HEK293 (cell line): ENCODE results near the gene RARRES2.

ENCODE experiments used
- CTCF ChIA-PET: fragments of 350-600 bp; formaldehyde crosslinking; extraction: SDS; loops from one replicate; lab custom pipeline; 2021; ENCODE audit warnings: antibody characterized with exemption; lab: Yijun Ruan, JAX
- POLR2A ChIA-PET: fragments of 300-600 bp; formaldehyde crosslinking; extraction: SDS; loops from one replicate; lab custom pipeline; 2020; ENCODE audit warnings: antibody characterized with exemption, inconsistent platforms; lab: Yijun Ruan, JAX
- H3K27ac ChIP-seq: fragments of 200-500 bp; sonication (Bioruptor generic); 2 replicates; pipeline ENCODE4 v1.5.1; 2014; ENCODE audit warnings: low read depth, low read length, control low read depth, inconsistent platforms; ENCODE audit errors: extremely low read depth
- H3K36me3 ChIP-seq, 2 experiments: fragments of 200-500 bp in 1 of 2; sonication (Bioruptor generic) in 1 of 2; 1 replicate in 1 of 2; 2 replicates in 1 of 2; pipeline ENCODE4 v1.5.1; 2014 to 2017; ENCODE audit warnings: inconsistent platforms in 2 of 2, low read length in 2 of 2; ENCODE audit not compliant: control insufficient read depth in 2 of 2, insufficient read depth in 1 of 2
- H3K4me1 ChIP-seq: fragments of 200-500 bp; sonication (Bioruptor generic); 2 replicates; pipeline ENCODE4 v1.5.1; 2014; ENCODE audit warnings: mild to moderate bottlenecking, low read length, inconsistent platforms; ENCODE audit not compliant: control insufficient read depth, insufficient read depth
- H3K4me3 ChIP-seq: 2 replicates; pipeline ENCODE4 v1.5.1; 2011; ENCODE audit warnings: low read depth, mild to moderate bottlenecking, control low read depth, low read length, moderate library complexity
- H3K9me3 ChIP-seq: fragments of 200-500 bp; sonication (Bioruptor generic); 2 replicates; pipeline ENCODE4 v1.5.1; 2014; ENCODE audit warnings: low read depth, low read length, inconsistent platforms; ENCODE audit not compliant: control insufficient read depth, insufficient read depth
- FEZF1 ChIP-seq: fragments of 450-650 bp; formaldehyde crosslinking; IDR thresholded peaks from 2 replicates; pipeline ENCODE4 v1.5.1; 2016; ENCODE audit warnings: missing biosample characterization, missing genetic modification characterization
- GFI1B ChIP-seq: fragments of 450-650 bp; formaldehyde crosslinking; IDR thresholded peaks from 2 replicates; pipeline ENCODE4 v1.5.1; 2016; ENCODE audit warnings: missing biosample characterization, missing genetic modification characterization
- GLI2 ChIP-seq: fragments of 450-650 bp; formaldehyde crosslinking; IDR thresholded peaks from 2 replicates; pipeline ENCODE4; 2017; ENCODE audit warnings: missing biosample characterization, missing genetic modification characterization, low read depth, borderline replicate concordance
- GLIS1 ChIP-seq: fragments of 450-650 bp; formaldehyde crosslinking; IDR thresholded peaks from 2 replicates; pipeline ENCODE4 v1.5.1; 2016; ENCODE audit warnings: missing biosample characterization, missing genetic modification characterization
- IKZF3 ChIP-seq: fragments of 450-650 bp; IDR thresholded peaks from 2 replicates; pipeline ENCODE4 v1.5.0; 2018; ENCODE audit warnings: missing biosample characterization, mild to moderate bottlenecking, missing genetic modification characterization, moderate library complexity
- SETDB1 ChIP-seq: IDR thresholded peaks from one replicate; pipeline ENCODE4 v1.6.1; 2017; ENCODE audit warnings: mild to moderate bottlenecking, low read length, moderate library complexity, mixed read lengths; ENCODE audit not compliant: insufficient read length
- SP2 ChIP-seq: fragments of 450-650 bp; formaldehyde crosslinking; IDR thresholded peaks from 2 replicates; pipeline ENCODE4 v1.5.1; 2016; ENCODE audit warnings: missing biosample characterization, missing genetic modification characterization
- WT1 ChIP-seq: fragments of 450-650 bp; formaldehyde crosslinking; IDR thresholded peaks from 2 replicates; pipeline ENCODE4 v1.5.1; 2016; ENCODE audit warnings: missing biosample characterization, missing genetic modification characterization
- ZBTB17 ChIP-seq: fragments of 450-650 bp; formaldehyde crosslinking; IDR thresholded peaks from 2 replicates; pipeline ENCODE4 v1.5.1; 2016; ENCODE audit warnings: missing biosample characterization, missing genetic modification characterization
- ZBTB21 ChIP-seq: fragments of 450-650 bp; formaldehyde crosslinking; IDR thresholded peaks from 2 replicates; pipeline ENCODE4 v1.5.1; 2017; ENCODE audit warnings: missing biosample characterization, missing genetic modification characterization
- ZBTB48 ChIP-seq: fragments of 450-650 bp; formaldehyde crosslinking; IDR thresholded peaks from 2 replicates; pipeline ENCODE4 v1.5.1; 2016; ENCODE audit warnings: missing biosample characterization, missing genetic modification characterization
- ZNF10 ChIP-seq: fragments of 450-650 bp; formaldehyde crosslinking; IDR thresholded peaks from 2 replicates; pipeline ENCODE4 v1.5.1; 2017; ENCODE audit warnings: missing biosample characterization, missing genetic modification characterization
- ZNF121 ChIP-seq: fragments of 450-650 bp; formaldehyde crosslinking; IDR thresholded peaks from 2 replicates; pipeline ENCODE4 v1.5.1; 2016; ENCODE audit warnings: missing biosample characterization, missing genetic modification characterization
- ZNF132 ChIP-seq: fragments of 450-650 bp; formaldehyde crosslinking; IDR thresholded peaks from 2 replicates; pipeline ENCODE4 v1.5.1; 2017; ENCODE audit warnings: missing biosample characterization, missing genetic modification characterization, borderline replicate concordance
- ZNF174 ChIP-seq: fragments of 450-650 bp; formaldehyde crosslinking; IDR thresholded peaks from 2 replicates; pipeline ENCODE4 v1.5.0; 2017; ENCODE audit warnings: missing biosample characterization, mild to moderate bottlenecking, missing genetic modification characterization
- ZNF2 ChIP-seq: fragments of 450-650 bp; formaldehyde crosslinking; IDR thresholded peaks from 2 replicates; pipeline ENCODE4 v1.5.1; 2016; ENCODE audit warnings: missing biosample characterization, missing genetic modification characterization
- ZNF302 ChIP-seq: fragments of 450-650 bp; formaldehyde crosslinking; IDR thresholded peaks from 2 replicates; pipeline ENCODE4 v1.5.1; 2016; ENCODE audit warnings: missing biosample characterization, missing genetic modification characterization, low read depth
- ZNF354C ChIP-seq: fragments of 450-650 bp; formaldehyde crosslinking; IDR thresholded peaks from 2 replicates; pipeline ENCODE4 v1.5.1; 2016; ENCODE audit warnings: missing biosample characterization, missing genetic modification characterization, low read depth, borderline replicate concordance
- ZNF416 ChIP-seq: fragments of 450-650 bp; formaldehyde crosslinking; IDR thresholded peaks from 2 replicates; pipeline ENCODE4 v1.5.1; 2016; ENCODE audit warnings: missing biosample characterization, missing genetic modification characterization
- ZNF501 ChIP-seq: fragments of 450-650 bp; formaldehyde crosslinking; IDR thresholded peaks from 2 replicates; pipeline ENCODE4 v1.5.1; 2016; ENCODE audit warnings: missing biosample characterization, missing genetic modification characterization
- ZNF521 ChIP-seq: fragments of 450-650 bp; formaldehyde crosslinking; IDR thresholded peaks from 2 replicates; pipeline ENCODE4 v1.5.1; 2017; ENCODE audit warnings: missing biosample characterization, mild to moderate bottlenecking, missing genetic modification characterization
- ZNF585B ChIP-seq: fragments of 450-650 bp; formaldehyde crosslinking; IDR thresholded peaks from 2 replicates; pipeline ENCODE4 v1.5.1; 2016; ENCODE audit warnings: missing biosample characterization, missing genetic modification characterization
- ZNF629 ChIP-seq: fragments of 450-650 bp; formaldehyde crosslinking; IDR thresholded peaks from 2 replicates; pipeline ENCODE4 v1.5.1; 2017; ENCODE audit warnings: missing biosample characterization, missing genetic modification characterization
- ZNF707 ChIP-seq: fragments of 450-650 bp; formaldehyde crosslinking; IDR thresholded peaks from 2 replicates; pipeline ENCODE4 v1.5.1; 2016; ENCODE audit warnings: missing biosample characterization, missing genetic modification characterization
- ZSCAN30 ChIP-seq: fragments of 450-650 bp; IDR thresholded peaks from 2 replicates; pipeline ENCODE4 v1.5.1; 2018; ENCODE audit warnings: missing biosample characterization, mild to moderate bottlenecking, missing genetic modification characterization, moderate library complexity
- TF ChIP-seq, protein P1 (sequence below): fragments of 450-650 bp; formaldehyde crosslinking; IDR thresholded peaks from 2 replicates; pipeline ENCODE4 v1.5.1; 2017; ENCODE audit warnings: missing biosample characterization, missing genetic modification characterization
- TF ChIP-seq, protein P2 (sequence below): fragments of 450-650 bp; IDR thresholded peaks from 2 replicates; pipeline ENCODE4 v1.5.1; 2018; ENCODE audit warnings: missing biosample characterization, mild to moderate bottlenecking, missing genetic modification characterization
- TF ChIP-seq, protein P3 (sequence below): fragments of 450-650 bp; formaldehyde crosslinking; IDR thresholded peaks from 2 replicates; pipeline ENCODE4 v1.5.1; 2016; ENCODE audit warnings: missing biosample characterization, missing genetic modification characterization
- TF ChIP-seq, protein P4 (sequence below): fragments of 450-650 bp; formaldehyde crosslinking; IDR thresholded peaks from 2 replicates; pipeline ENCODE4 v1.5.1; 2016; ENCODE audit warnings: missing biosample characterization, missing genetic modification characterization
- TF ChIP-seq, protein P5 (sequence below): fragments of 450-650 bp; formaldehyde crosslinking; IDR thresholded peaks from 2 replicates; pipeline ENCODE4 v1.5.1; 2016; ENCODE audit warnings: missing biosample characterization, missing genetic modification characterization

Gene RARRES2

DNA sequence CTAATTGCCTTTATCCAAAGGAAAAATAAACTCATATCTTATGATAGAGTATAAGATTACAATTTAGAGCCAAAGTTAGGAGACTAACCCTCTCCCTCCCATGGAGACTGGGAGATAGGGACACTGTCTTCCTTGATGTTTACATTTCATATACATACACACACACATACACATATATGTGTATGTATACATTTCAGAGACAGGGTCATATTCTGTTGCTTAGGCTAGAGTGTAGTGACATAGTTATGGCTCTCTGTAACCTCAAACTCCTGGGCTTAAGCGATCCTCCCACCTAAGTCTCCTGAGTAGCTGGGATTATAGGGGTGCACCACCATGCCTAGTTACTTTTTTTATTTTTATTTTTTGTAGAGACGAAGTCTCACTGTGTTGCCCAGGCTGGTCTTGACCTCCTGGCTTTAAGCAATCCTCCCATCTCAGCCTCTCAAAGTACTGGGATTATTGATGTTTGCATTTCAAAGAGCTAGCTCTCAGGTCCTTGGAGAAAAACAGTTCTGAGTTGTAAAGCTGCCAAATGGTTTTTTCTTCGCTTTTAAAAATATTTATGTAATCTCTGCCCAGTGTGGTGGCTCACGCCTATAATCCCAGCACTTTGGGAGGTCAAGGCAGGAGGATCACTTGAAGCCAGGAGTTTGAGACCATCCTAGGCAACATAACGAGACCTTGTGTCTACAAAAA, 19.1 kb upstream of the RARRES2 start (continued):
- TF ChIP-seq GLI2: 0 out of 2 replicates have a peak, but pooled peaks have one; percentile 77
- TF ChIP-seq ZNF2 (tag by site-specific recombination): peak; percentile 11; the same call in 1 of the 2 replicates
- peak; percentile 50; the same call in 1 of the 2 replicates for TF ChIP-seq ZNF629 (tag by site-specific recombination)
- 0 out of 2 replicates have a peak, but pooled peaks have one; percentile 9 for TF ChIP-seq ZBTB17 (tag by site-specific recombination)
- TF ChIP-seq GLIS1: peak; percentile 56
- TF ChIP-seq WT1 (tag by site-specific recombination): peak; percentile 86
- TF ChIP-seq, protein P1, sequence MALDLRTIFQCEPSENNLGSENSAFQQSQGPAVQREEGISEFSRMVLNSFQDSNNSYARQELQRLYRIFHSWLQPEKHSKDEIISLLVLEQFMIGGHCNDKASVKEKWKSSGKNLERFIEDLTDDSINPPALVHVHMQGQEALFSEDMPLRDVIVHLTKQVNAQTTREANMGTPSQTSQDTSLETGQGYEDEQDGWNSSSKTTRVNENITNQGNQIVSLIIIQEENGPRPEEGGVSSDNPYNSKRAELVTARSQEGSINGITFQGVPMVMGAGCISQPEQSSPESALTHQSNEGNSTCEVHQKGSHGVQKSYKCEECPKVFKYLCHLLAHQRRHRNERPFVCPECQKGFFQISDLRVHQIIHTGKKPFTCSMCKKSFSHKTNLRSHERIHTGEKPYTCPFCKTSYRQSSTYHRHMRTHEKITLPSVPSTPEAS (tag by site-specific recombination): 0 out of 2 replicates have a peak, but pooled peaks have one; percentile 3
- no peak for TF ChIP-seq ZNF302
- peak; percentile 77 for TF ChIP-seq ZNF121 (tag by site-specific recombination)
- 0 out of 2 replicates have a peak, but pooled peaks have one; percentile 19 for TF ChIP-seq ZSCAN30 (tag by site-specific recombination)
- TF ChIP-seq ZNF354C: no peak
- TF ChIP-seq, protein P2, sequence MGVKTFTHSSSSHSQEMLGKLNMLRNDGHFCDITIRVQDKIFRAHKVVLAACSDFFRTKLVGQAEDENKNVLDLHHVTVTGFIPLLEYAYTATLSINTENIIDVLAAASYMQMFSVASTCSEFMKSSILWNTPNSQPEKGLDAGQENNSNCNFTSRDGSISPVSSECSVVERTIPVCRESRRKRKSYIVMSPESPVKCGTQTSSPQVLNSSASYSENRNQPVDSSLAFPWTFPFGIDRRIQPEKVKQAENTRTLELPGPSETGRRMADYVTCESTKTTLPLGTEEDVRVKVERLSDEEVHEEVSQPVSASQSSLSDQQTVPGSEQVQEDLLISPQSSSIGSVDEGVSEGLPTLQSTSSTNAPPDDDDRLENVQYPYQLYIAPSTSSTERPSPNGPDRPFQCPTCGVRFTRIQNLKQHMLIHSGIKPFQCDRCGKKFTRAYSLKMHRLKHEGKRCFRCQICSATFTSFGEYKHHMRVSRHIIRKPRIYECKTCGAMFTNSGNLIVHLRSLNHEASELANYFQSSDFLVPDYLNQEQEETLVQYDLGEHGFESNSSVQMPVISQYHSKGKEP (tag by site-specific recombination): 0 out of 2 replicates have a peak, but pooled peaks have one; percentile 7
- TF ChIP-seq IKZF3 (tag by site-specific recombination): peak; percentile 29; the same call in 1 of the 2 replicates

DNA sequence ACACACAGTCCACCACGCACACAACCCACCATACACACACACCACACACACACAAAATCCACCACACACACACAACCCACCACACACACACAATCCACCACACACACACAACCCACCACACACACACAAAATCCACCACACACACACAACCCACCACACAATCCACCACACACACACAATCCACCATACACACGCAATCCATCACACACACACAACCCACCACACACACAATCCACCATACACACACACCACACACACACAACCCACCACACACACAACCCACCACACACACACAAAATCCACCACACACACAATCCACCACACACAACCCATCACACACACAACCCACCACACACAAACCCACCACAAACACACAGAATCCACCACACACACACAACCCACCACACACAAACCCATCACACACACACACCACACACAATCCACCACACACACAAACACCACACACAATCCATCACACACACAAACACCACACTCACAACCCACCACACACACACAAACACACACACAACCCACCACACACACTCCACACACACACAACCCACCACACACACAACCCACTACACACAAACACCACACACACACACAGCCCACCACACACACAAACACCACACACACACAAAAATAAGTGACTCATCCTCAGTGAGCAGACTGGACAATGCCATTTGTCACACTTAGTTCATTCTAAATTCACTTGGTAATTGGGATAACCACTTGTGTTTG, 18.4 kb upstream of the RARRES2 start:
- no peaks in the 10 kb centered on the region for H3K36me3 ChIP-seq
- H3K4me1 ChIP-seq: no peaks in the 10 kb centered on the region
- no peak overlapping the region for H3K27ac ChIP-seq
- POLR2A ChIA-PET: no interaction called here
- no peaks in the 10 kb centered on the region for H3K9me3 ChIP-seq
- H3K4me3 ChIP-seq: no peak overlapping the region
- CTCF ChIA-PET: no interaction called here
- TF ChIP-seq, protein P3, sequence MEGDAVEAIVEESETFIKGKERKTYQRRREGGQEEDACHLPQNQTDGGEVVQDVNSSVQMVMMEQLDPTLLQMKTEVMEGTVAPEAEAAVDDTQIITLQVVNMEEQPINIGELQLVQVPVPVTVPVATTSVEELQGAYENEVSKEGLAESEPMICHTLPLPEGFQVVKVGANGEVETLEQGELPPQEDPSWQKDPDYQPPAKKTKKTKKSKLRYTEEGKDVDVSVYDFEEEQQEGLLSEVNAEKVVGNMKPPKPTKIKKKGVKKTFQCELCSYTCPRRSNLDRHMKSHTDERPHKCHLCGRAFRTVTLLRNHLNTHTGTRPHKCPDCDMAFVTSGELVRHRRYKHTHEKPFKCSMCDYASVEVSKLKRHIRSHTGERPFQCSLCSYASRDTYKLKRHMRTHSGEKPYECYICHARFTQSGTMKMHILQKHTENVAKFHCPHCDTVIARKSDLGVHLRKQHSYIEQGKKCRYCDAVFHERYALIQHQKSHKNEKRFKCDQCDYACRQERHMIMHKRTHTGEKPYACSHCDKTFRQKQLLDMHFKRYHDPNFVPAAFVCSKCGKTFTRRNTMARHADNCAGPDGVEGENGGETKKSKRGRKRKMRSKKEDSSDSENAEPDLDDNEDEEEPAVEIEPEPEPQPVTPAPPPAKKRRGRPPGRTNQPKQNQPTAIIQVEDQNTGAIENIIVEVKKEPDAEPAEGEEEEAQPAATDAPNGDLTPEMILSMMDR (tag by site-specific recombination): no peak
- peak; percentile 80 for TF ChIP-seq FEZF1 (tag by site-specific recombination)
- TF ChIP-seq GLI2: no peak; the same call in 1 of the 2 replicates
- no peak for TF ChIP-seq GFI1B (tag by site-specific recombination)
- TF ChIP-seq SETDB1: no peak
- TF ChIP-seq, protein P4, sequence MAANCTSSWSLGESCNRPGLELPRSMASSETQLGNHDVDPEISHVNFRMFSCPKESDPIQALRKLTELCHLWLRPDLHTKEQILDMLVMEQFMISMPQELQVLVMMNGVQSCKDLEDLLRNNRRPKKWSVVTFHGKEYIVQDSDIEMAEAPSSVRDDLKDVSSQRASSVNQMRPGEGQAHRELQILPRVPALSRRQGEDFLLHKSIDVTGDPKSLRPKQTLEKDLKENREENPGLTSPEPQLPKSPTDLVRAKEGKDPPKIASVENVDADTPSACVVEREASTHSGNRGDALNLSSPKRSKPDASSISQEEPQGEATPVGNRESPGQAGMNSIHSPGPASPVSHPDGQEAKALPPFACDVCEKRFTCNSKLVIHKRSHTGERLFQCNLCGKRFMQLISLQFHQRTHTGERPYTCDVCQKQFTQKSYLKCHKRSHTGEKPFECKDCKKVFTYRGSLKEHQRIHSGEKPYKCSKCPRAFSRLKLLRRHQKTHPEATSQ: peak; percentile 68; the same call in 1 of the 2 replicates
- TF ChIP-seq ZNF521 (tag by site-specific recombination): no peak
- TF ChIP-seq ZNF132 (tag by site-specific recombination): no peak
- no peak for TF ChIP-seq ZNF174 (tag by site-specific recombination)
- TF ChIP-seq ZBTB21 (tag by site-specific recombination): no peak
- TF ChIP-seq ZNF585B (tag by site-specific recombination): no peak
- TF ChIP-seq SP2 (tag by site-specific recombination): no peak
- TF ChIP-seq ZNF10: no peak; the same call in 1 of the 2 replicates
- TF ChIP-seq ZBTB48: no peak
- TF ChIP-seq ZNF416 (tag by site-specific recombination): no peak
- peak; percentile 88 for TF ChIP-seq ZNF501
- peak; percentile 83 for TF ChIP-seq GLIS1
- TF ChIP-seq, protein P5, sequence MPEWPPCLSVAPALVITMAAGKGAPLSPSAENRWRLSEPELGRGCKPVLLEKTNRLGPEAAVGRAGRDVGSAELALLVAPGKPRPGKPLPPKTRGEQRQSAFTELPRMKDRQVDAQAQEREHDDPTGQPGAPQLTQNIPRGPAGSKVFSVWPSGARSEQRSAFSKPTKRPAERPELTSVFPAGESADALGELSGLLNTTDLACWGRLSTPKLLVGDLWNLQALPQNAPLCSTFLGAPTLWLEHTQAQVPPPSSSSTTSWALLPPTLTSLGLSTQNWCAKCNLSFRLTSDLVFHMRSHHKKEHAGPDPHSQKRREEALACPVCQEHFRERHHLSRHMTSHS (tag by site-specific recombination): no peak
- TF ChIP-seq ZNF707 (tag by site-specific recombination): peak; percentile 53; the same call in 1 of the 2 replicates
